HepG2 (cell line): ENCODE measurements around the gene ACSM2B.

Source experiments
- CREB1 ChIP-seq, 2 experiments: fragments of 450-650 bp in 1 of 2; IDR thresholded peaks; 2 replicates each; pipeline ENCODE4 v1.6.1; 2016 to 2017; ENCODE audit warnings: control low read depth in 1 of 2, mild to moderate bottlenecking in 1 of 2, missing compliant biosample characterization in 1 of 2, missing genetic modification characterization in 1 of 2
- EHMT2 ChIP-seq: fragments of 200-600 bp; sonication (generic); IDR thresholded peaks from 2 replicates; pipeline ENCODE4 v1.7.0; 2017; ENCODE audit warnings: antibody characterized with exemption, low read depth, low read length, borderline replicate concordance
- HDAC2 ChIP-seq: sonication (generic); formaldehyde crosslinking; IDR thresholded peaks from 2 replicates; pipeline ENCODE4 v1.4.0; 2020; ENCODE audit warnings: missing genetic modification reagents
- POLR2A ChIP-seq, 2 experiments: IDR thresholded peaks; 2 replicates each; pipeline ENCODE4 v1.6.1; 2011; ENCODE audit warnings: low read depth in 2 of 2, low read length in 2 of 2, mild to moderate bottlenecking in 1 of 2, moderate library complexity in 1 of 2; ENCODE audit not compliant: insufficient read depth in 1 of 2
- ZNF333 ChIP-seq: sonication (generic); formaldehyde crosslinking; IDR thresholded peaks from 2 replicates; pipeline ENCODE4 v1.4.0; 2020; ENCODE audit warnings: mild to moderate bottlenecking, missing genetic modification reagents, borderline replicate concordance
- TF ChIP-seq, protein P1 (sequence below): sonication (generic); formaldehyde crosslinking; IDR thresholded peaks from 2 replicates; pipeline ENCODE4 v1.5.0; 2020; ENCODE audit warnings: mild to moderate bottlenecking, missing genetic modification reagents, moderate library complexity

DNA sequence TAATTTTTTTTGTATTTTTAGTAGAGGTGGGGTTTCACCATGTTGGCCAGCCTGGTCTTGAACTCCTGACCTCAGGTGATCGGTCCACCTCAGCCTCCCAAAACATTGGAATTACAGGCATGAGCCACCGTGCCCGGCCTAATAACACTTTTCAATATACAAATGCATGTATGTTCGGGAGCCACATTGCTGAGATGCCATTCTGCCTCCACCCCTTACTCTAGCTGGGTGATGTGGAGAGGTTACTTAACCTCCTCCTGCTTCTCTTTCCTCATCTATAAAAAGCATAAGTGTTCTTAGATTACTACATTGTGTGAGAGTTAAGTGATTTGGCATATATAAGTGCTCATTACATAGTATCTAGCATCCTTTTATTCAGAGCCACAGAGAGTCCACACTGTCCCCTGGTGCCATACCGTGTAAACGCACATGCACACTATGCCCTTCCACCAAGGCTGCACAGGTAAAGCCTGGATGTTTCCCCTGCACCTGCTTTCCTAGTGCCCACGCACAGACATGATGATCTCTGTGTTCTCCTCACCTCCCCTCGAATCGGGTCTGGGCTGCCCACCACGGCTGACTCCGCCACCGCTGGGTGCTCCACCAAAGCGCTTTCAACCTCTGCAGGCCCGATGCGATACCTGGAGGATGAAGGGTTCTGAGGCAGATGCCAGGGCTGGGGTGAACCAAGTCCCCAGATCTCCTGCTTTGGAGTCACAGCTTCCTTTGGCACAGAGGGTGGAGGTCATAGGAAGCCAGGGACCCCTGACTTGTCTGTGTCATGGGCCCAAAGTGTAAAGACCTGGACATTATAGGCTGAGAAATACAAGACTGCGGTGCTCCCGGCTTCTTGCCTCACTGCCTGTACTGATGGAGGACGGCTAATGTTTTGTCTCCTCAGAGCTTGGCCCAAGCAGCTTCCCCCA, 49.0 kb upstream of the ACSM2B start:
- TF ChIP-seq, protein P1, sequence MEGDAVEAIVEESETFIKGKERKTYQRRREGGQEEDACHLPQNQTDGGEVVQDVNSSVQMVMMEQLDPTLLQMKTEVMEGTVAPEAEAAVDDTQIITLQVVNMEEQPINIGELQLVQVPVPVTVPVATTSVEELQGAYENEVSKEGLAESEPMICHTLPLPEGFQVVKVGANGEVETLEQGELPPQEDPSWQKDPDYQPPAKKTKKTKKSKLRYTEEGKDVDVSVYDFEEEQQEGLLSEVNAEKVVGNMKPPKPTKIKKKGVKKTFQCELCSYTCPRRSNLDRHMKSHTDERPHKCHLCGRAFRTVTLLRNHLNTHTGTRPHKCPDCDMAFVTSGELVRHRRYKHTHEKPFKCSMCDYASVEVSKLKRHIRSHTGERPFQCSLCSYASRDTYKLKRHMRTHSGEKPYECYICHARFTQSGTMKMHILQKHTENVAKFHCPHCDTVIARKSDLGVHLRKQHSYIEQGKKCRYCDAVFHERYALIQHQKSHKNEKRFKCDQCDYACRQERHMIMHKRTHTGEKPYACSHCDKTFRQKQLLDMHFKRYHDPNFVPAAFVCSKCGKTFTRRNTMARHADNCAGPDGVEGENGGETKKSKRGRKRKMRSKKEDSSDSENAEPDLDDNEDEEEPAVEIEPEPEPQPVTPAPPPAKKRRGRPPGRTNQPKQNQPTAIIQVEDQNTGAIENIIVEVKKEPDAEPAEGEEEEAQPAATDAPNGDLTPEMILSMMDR (CRISPR knock-in tag): peak; percentile 75
- no peak for TF ChIP-seq EHMT2
- no peak for TF ChIP-seq HDAC2
- no peak for TF ChIP-seq ZNF333 (CRISPR knock-in tag)
- TF ChIP-seq POLR2A (IDR thresholded peaks at IDR 0.05; ENCODE audit: insufficient read depth in 1 of 2, low read depth in 2 of 2, low read length in 2 of 2): no peak
- no peak for TF ChIP-seq CREB1 (IDR thresholded peaks at IDR 0.05)
- no peak for TF ChIP-seq CREB1 (CRISPR knock-in tag; IDR thresholded peaks at IDR 0.05)
